DOHH2 (cell line): ENCODE data around the gene RAP1GAP.

Source experiments
- H3F3A ChIP-seq: fragments of 200-600 bp; sonication (generic), shearing (Covaris generic); 2 replicates; pipeline ENCODE4 v1.6.0; 2016; ENCODE audit warnings: antibody characterized with exemption, mild to moderate bottlenecking; ENCODE audit not compliant: control insufficient read depth, insufficient read depth
- H3K27ac ChIP-seq: fragments of 200-600 bp; sonication (generic); 2 replicates; pipeline ENCODE4 v1.5.1; 2014; ENCODE audit warnings: low read depth, mild to moderate bottlenecking, low read length, moderate library complexity
- H3K27me3 ChIP-seq: fragments of 200-600 bp; sonication (generic); 2 replicates; pipeline ENCODE4 v1.6.1; 2014; ENCODE audit warnings: mild to moderate bottlenecking, low read length, mixed read lengths; ENCODE audit not compliant: control insufficient read depth
- H3K36me3 ChIP-seq: fragments of 200-600 bp; sonication (generic); 2 replicates; pipeline ENCODE4 v1.6.1; 2014; ENCODE audit warnings: mild to moderate bottlenecking, low read length, moderate library complexity, mixed read lengths; ENCODE audit not compliant: control insufficient read depth
- H3K4me1 ChIP-seq: fragments of 200-600 bp; sonication (generic); 2 replicates; pipeline ENCODE4 v1.6.1; 2014; ENCODE audit warnings: mild to moderate bottlenecking, low read length, mixed read lengths; ENCODE audit not compliant: control insufficient read depth
- H3K4me2 ChIP-seq: fragments of 200-600 bp; sonication (generic); 2 replicates; pipeline ENCODE4 v1.6.0; 2014; ENCODE audit warnings: mild to moderate bottlenecking, low read length, moderate library complexity
- H3K4me3 ChIP-seq: fragments of 200-600 bp; sonication (generic); 2 replicates; pipeline ENCODE4 v1.5.1; 2014; ENCODE audit warnings: mild to moderate bottlenecking, low read length, mixed read lengths
- H3K79me2 ChIP-seq: fragments of 200-600 bp; sonication (generic); 2 replicates; pipeline ENCODE4 v1.6.1; 2014; ENCODE audit warnings: mild to moderate bottlenecking, low read length, mixed read lengths; ENCODE audit not compliant: control insufficient read depth
- H3K9me2 ChIP-seq: fragments of 200-600 bp; sonication (generic); replicated peaks from 2 replicates; pipeline ENCODE4 v1.6.1; 2014; ENCODE audit warnings: mild to moderate bottlenecking, low read length, mixed read lengths; ENCODE audit not compliant: control insufficient read depth
- H3K9me3 ChIP-seq: fragments of 200-600 bp; sonication (generic); 2 replicates; pipeline ENCODE4 v1.6.1; 2014; ENCODE audit warnings: antibody characterized with exemption, low read length, mixed read lengths; ENCODE audit not compliant: control insufficient read depth, insufficient read depth
- H4K20me1 ChIP-seq: fragments of 200-600 bp; sonication (generic); 2 replicates; pipeline ENCODE4 v1.6.0; 2014; ENCODE audit warnings: low read depth, mild to moderate bottlenecking, antibody characterized with exemption, low read length, moderate library complexity; ENCODE audit not compliant: control insufficient read depth, insufficient read depth
- EZH2phosphoT487 ChIP-seq: fragments of 200-600 bp; sonication (generic); IDR thresholded peaks from 2 replicates; pipeline ENCODE4 v1.6.1; 2017; ENCODE audit warnings: borderline replicate concordance, mild to moderate bottlenecking, antibody characterized with exemption, low read length, moderate library complexity, mixed read lengths
- TF ChIP-seq, protein P1 (sequence below): fragments of 200-600 bp; sonication (generic); IDR thresholded peaks from one replicate; pipeline ENCODE4 v1.5.1; 2014; ENCODE audit warnings: antibody characterized with exemption, mild to moderate bottlenecking, low read depth, low read length; ENCODE audit not compliant: poor library complexity, severe bottlenecking

RAP1GAP gene

DNA sequence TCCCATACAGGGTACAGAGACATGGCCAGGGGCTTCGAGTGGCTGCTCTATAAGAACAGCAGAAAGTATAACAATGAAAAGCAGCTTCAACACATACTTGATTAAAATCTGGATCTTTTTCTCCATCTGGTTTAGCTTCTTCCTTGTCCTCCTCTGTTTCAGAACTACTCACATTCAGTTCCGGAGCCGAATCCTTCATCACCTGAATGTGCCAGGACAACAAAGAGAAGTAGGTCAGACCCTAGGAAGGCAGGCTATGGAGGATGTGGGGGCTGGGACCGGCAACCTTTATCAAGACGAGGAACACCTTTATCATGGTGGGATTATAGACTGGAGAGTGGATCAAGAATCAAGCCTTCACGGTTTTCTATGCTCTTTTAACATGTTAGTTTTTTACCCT lies 32.2 kb upstream of the RAP1GAP start:
- H3K4me2 ChIP-seq: no peak overlapping the region
- 0 out of 2 replicates have a peak, but pooled peaks cover 4% of the 10 kb centered on the region for H4K20me1 ChIP-seq
- H3K79me2 ChIP-seq: no peaks in the 10 kb centered on the region
- 0 out of 2 replicates have a peak, but pooled peaks cover 3% of the 10 kb centered on the region for H3F3A ChIP-seq
- no peaks in the 10 kb centered on the region for H3K9me3 ChIP-seq
- no peak overlapping the region for H3K27ac ChIP-seq
- no peaks in the 10 kb centered on the region for H3K27me3 ChIP-seq
- H3K9me2 ChIP-seq: no peaks in the 10 kb centered on the region
- TF ChIP-seq EZH2phosphoT487: no peak
- TF ChIP-seq, protein P1, sequence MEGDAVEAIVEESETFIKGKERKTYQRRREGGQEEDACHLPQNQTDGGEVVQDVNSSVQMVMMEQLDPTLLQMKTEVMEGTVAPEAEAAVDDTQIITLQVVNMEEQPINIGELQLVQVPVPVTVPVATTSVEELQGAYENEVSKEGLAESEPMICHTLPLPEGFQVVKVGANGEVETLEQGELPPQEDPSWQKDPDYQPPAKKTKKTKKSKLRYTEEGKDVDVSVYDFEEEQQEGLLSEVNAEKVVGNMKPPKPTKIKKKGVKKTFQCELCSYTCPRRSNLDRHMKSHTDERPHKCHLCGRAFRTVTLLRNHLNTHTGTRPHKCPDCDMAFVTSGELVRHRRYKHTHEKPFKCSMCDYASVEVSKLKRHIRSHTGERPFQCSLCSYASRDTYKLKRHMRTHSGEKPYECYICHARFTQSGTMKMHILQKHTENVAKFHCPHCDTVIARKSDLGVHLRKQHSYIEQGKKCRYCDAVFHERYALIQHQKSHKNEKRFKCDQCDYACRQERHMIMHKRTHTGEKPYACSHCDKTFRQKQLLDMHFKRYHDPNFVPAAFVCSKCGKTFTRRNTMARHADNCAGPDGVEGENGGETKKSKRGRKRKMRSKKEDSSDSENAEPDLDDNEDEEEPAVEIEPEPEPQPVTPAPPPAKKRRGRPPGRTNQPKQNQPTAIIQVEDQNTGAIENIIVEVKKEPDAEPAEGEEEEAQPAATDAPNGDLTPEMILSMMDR: no peak
- peaks cover 53% of the 10 kb centered on the region for H3K36me3 ChIP-seq
- no peak overlapping the region for H3K4me3 ChIP-seq
- no peaks in the 10 kb centered on the region for H3K4me1 ChIP-seq

DNA sequence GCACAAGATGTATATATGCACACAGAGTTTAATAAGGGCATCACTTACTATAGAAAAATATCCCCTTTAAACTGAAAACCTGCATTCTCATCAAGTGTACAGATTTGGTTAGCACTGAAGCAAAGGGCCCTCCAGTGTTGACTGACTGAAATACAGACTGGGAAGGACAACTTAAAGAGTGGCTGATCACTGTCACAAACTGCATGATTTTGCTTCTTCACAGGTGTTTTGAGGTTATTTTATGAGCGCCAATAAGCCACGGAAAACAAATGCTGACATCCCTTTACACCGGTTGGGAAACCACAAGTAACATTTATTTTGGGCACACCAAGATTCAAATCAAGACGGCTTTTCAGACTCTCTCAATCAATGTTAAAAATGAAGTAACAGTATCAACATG lies 30.9 kb upstream of the RAP1GAP start:
- no peaks in the 10 kb centered on the region for H3K9me3 ChIP-seq
- H3K4me3 ChIP-seq: no peak overlapping the region
- TF ChIP-seq EZH2phosphoT487: no peak
- TF ChIP-seq, protein P1: no peak
- no peaks in the 10 kb centered on the region for H3K79me2 ChIP-seq
- H3K27ac ChIP-seq: no peak overlapping the region
- no peaks in the 10 kb centered on the region for H3K9me2 ChIP-seq
- peaks cover 50% of the 10 kb centered on the region for H3K36me3 ChIP-seq
- peaks cover 5% of the 10 kb centered on the region; the same call in 1 of the 2 replicates for H3F3A ChIP-seq
- no peaks in the 10 kb centered on the region for H3K4me1 ChIP-seq
- H3K27me3 ChIP-seq: no peaks in the 10 kb centered on the region
- 0 out of 2 replicates have a peak, but pooled peaks cover 4% of the 10 kb centered on the region for H4K20me1 ChIP-seq
- H3K4me2 ChIP-seq: no peak overlapping the region

DNA sequence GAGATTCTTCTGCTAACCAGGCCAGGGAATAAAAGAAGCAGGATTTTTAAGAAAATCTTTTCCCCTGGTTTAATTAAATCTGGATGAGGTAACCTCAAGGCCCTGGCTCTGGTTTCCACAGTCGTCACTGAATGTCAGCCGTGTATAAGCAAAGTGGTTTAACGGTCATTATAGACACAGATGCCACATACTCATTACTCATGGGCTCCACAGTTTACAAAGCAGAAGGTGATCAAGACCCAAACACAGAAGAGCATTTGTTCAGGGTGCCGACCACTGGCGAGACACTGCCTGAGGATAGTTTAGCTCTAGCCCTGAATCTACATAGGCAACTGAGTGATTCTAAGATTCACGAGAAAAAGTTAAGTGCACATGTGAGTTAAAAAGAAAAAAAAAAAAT lies 27.8 kb upstream of the RAP1GAP start:
- Histone ChIP-seq H3K4me2 (no peak overlapping the region), H3K27ac (no peak overlapping the region), H3K4me3 (no peak overlapping the region), H3K79me2 (no peaks in the 10 kb centered on the region), H3K9me3 (no peaks in the 10 kb centered on the region), H3K27me3 (no peaks in the 10 kb centered on the region), H3K36me3 (peaks cover 49% of the 10 kb centered on the region), H3K9me2 (no peaks in the 10 kb centered on the region), H3F3A (peaks cover 2% of the 10 kb centered on the region; the same call in 1 of the 2 replicates), H3K4me1 (no peaks in the 10 kb centered on the region), H4K20me1 (no peaks in the 10 kb centered on the region)
- TF ChIP-seq, protein P1: no peak
- no peak for TF ChIP-seq EZH2phosphoT487
